Uterus (tissue), 2 donors: ENCODE results near the gene NUP210.

Experiments used
- CTCF ChIP-seq, 4 experiments: fragments of 200-600 bp in 2 of 4; fragments of 450-650 bp in 2 of 4; sonication (generic) in 2 of 4; IDR thresholded peaks; one replicate each; pipeline ENCODE4 v1.5.1; 2016 to 2019; ENCODE audit warnings: antibody characterized with exemption in 4 of 4, mild to moderate bottlenecking in 2 of 4, moderate library complexity in 1 of 4
- POLR2A ChIP-seq, 2 donors: fragments of 450-650 bp; IDR thresholded peaks; one replicate each; pipeline ENCODE4 v1.6.1; 2016; ENCODE audit warnings: antibody characterized with exemption in 2 of 2, mild to moderate bottlenecking in 1 of 2, moderate library complexity in 1 of 2

- TF ChIP-seq CTCF (IDR thresholded peaks at IDR 0.05): no peak
- TF ChIP-seq POLR2A (IDR thresholded peaks at IDR 0.05): no peak
These were observed 40.2 kb upstream of the NUP210 start for GRCh38 chr3:13460341-13460736.
